HEK293 (cell line): ENCODE data around the gene SLC13A3.

ENCODE experiments used
- CTCF ChIA-PET: fragments of 350-600 bp; formaldehyde crosslinking; extraction: SDS; loops from one replicate; lab custom pipeline; 2021; ENCODE audit warnings: antibody characterized with exemption; lab: Yijun Ruan, JAX
- POLR2A ChIA-PET: fragments of 300-600 bp; formaldehyde crosslinking; extraction: SDS; loops from one replicate; lab custom pipeline; 2020; ENCODE audit warnings: antibody characterized with exemption, inconsistent platforms; lab: Yijun Ruan, JAX
- H3K27ac ChIP-seq: fragments of 200-500 bp; sonication (Bioruptor generic); 2 replicates; pipeline ENCODE4 v1.5.1; 2014; ENCODE audit warnings: low read depth, low read length, control low read depth, inconsistent platforms; ENCODE audit errors: extremely low read depth
- H3K36me3 ChIP-seq, 2 experiments: fragments of 200-500 bp in 1 of 2; sonication (Bioruptor generic) in 1 of 2; 1 replicate in 1 of 2; 2 replicates in 1 of 2; pipeline ENCODE4 v1.5.1; 2014 to 2017; ENCODE audit warnings: inconsistent platforms in 2 of 2, low read length in 2 of 2; ENCODE audit not compliant: control insufficient read depth in 2 of 2, insufficient read depth in 1 of 2
- H3K4me1 ChIP-seq: fragments of 200-500 bp; sonication (Bioruptor generic); 2 replicates; pipeline ENCODE4 v1.5.1; 2014; ENCODE audit warnings: mild to moderate bottlenecking, low read length, inconsistent platforms; ENCODE audit not compliant: control insufficient read depth, insufficient read depth
- H3K4me3 ChIP-seq: 2 replicates; pipeline ENCODE4 v1.5.1; 2011; ENCODE audit warnings: low read depth, mild to moderate bottlenecking, control low read depth, low read length, moderate library complexity
- H3K9me3 ChIP-seq: fragments of 200-500 bp; sonication (Bioruptor generic); 2 replicates; pipeline ENCODE4 v1.5.1; 2014; ENCODE audit warnings: low read depth, low read length, inconsistent platforms; ENCODE audit not compliant: control insufficient read depth, insufficient read depth
- TRIM28 ChIP-seq: IDR thresholded peaks from 2 replicates; pipeline ENCODE4 v1.6.1; 2011; ENCODE audit warnings: low read length, control low read depth, borderline replicate concordance
- ZNF23 ChIP-seq: fragments of 450-650 bp; formaldehyde crosslinking; IDR thresholded peaks from 2 replicates; pipeline ENCODE4 v1.5.1; 2016; ENCODE audit warnings: missing biosample characterization, missing genetic modification characterization, borderline replicate concordance
- ZNF324 ChIP-seq: fragments of 450-650 bp; formaldehyde crosslinking; IDR thresholded peaks from 2 replicates; pipeline ENCODE4 v1.5.1; 2016; ENCODE audit warnings: missing biosample characterization, missing genetic modification characterization
- ZNF350 ChIP-seq: fragments of 450-650 bp; formaldehyde crosslinking; IDR thresholded peaks from 2 replicates; pipeline ENCODE4 v1.5.0; 2017; ENCODE audit warnings: missing biosample characterization, mild to moderate bottlenecking, missing genetic modification characterization
- ZNF585B ChIP-seq: fragments of 450-650 bp; formaldehyde crosslinking; IDR thresholded peaks from 2 replicates; pipeline ENCODE4 v1.5.1; 2016; ENCODE audit warnings: missing biosample characterization, missing genetic modification characterization
- TF ChIP-seq, protein P1 (sequence below): fragments of 450-650 bp; formaldehyde crosslinking; conservative IDR thresholded peaks from 2 replicates; pipeline ENCODE4 v1.5.1; 2016; ENCODE audit warnings: low read depth, missing biosample characterization, missing genetic modification characterization
- TF ChIP-seq, protein P2 (sequence below): fragments of 450-650 bp; formaldehyde crosslinking; IDR thresholded peaks from 2 replicates; pipeline ENCODE4 v1.5.1; 2016; ENCODE audit warnings: missing biosample characterization, missing genetic modification characterization
- TF ChIP-seq, protein P3 (sequence below): fragments of 450-650 bp; formaldehyde crosslinking; IDR thresholded peaks from 2 replicates; pipeline ENCODE4 v1.5.1; 2016; ENCODE audit warnings: missing biosample characterization, missing genetic modification characterization
- TF ChIP-seq, protein P4 (sequence below): fragments of 450-650 bp; formaldehyde crosslinking; IDR thresholded peaks from 2 replicates; pipeline ENCODE4 v1.5.1; 2016; ENCODE audit warnings: missing biosample characterization, missing genetic modification characterization
- TF ChIP-seq, protein P5 (sequence below): fragments of 450-650 bp; formaldehyde crosslinking; IDR thresholded peaks from 2 replicates; pipeline ENCODE4 v1.5.1; 2016; ENCODE audit warnings: missing biosample characterization, missing genetic modification characterization, low read depth

The SLC13A3 gene

DNA sequence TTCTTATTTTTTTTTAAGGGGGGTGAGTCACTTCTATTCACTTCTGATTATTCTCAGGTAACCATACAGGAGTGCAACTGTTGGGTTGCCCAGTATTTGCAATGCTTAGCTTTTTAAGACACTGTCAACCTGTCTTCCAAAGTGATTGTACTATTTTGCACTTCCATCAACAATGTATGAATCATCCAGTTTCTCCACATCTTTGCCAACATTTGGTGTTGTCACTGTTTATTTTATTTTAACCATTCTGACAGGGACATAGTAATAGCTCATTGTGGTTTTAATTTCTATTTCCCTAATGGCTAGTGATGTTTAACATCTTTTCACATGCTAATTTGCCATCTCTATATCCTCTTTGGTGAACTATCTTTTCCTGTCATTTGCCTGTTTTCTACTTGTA, 1.4 kb upstream of the SLC13A3 start:
- TF ChIP-seq, protein P1, sequence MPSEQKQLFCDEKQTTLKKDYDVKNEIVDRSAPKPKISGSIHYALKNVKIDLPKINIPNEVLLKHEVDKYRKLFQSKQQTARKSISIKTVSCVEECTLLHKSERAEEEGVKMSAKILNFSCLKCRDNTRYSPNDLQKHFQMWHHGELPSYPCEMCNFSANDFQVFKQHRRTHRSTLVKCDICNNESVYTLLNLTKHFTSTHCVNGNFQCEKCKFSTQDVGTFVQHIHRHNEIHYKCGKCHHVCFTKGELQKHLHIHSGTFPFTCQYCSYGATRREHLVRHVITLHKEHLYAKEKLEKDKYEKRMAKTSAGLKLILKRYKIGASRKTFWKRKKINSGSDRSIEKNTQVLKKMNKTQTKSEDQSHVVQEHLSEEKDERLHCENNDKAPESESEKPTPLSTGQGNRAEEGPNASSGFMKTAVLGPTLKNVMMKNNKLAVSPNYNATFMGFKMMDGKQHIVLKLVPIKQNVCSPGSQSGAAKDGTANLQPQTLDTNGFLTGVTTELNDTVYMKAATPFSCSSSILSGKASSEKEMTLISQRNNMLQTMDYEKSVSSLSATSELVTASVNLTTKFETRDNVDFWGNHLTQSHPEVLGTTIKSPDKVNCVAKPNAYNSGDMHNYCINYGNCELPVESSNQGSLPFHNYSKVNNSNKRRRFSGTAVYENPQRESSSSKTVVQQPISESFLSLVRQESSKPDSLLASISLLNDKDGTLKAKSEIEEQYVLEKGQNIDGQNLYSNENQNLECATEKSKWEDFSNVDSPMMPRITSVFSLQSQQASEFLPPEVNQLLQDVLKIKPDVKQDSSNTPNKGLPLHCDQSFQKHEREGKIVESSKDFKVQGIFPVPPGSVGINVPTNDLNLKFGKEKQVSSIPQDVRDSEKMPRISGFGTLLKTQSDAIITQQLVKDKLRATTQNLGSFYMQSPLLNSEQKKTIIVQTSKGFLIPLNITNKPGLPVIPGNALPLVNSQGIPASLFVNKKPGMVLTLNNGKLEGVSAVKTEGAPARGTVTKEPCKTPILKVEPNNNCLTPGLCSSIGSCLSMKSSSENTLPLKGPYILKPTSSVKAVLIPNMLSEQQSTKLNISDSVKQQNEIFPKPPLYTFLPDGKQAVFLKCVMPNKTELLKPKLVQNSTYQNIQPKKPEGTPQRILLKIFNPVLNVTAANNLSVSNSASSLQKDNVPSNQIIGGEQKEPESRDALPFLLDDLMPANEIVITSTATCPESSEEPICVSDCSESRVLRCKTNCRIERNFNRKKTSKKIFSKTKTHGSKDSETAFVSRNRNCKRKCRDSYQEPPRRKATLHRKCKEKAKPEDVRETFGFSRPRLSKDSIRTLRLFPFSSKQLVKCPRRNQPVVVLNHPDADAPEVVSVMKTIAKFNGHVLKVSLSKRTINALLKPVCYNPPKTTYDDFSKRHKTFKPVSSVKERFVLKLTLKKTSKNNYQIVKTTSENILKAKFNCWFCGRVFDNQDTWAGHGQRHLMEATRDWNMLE = no peak
- TF ChIP-seq TRIM28 (no peak), ZNF350 (tag by site-specific recombination) (no peak), ZNF585B (tag by site-specific recombination) (no peak), ZNF324 (no peak), ZNF23 (tag by site-specific recombination) (no peak)
- TF ChIP-seq, protein P2, sequence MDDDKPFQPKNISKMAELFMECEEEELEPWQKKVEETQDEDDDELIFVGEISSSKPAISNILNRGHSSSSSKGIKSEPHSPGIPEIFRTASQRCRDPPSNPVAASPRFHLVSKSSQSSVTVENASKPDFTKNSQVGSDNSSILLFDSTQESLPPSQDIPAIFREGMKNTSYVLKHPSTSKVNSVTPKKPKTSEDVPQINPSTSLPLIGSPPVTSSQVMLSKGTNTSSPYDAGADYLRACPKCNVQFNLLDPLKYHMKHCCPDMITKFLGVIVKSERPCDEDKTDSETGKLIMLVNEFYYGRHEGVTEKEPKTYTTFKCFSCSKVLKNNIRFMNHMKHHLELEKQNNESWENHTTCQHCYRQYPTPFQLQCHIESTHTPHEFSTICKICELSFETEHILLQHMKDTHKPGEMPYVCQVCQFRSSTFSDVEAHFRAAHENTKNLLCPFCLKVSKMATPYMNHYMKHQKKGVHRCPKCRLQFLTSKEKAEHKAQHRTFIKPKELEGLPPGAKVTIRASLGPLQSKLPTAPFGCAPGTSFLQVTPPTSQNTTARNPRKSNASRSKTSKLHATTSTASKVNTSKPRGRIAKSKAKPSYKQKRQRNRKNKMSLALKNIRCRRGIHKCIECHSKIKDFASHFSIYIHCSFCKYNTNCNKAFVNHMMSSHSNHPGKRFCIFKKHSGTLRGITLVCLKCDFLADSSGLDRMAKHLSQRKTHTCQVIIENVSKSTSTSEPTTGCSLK = no peak
- TF ChIP-seq, protein P3, sequence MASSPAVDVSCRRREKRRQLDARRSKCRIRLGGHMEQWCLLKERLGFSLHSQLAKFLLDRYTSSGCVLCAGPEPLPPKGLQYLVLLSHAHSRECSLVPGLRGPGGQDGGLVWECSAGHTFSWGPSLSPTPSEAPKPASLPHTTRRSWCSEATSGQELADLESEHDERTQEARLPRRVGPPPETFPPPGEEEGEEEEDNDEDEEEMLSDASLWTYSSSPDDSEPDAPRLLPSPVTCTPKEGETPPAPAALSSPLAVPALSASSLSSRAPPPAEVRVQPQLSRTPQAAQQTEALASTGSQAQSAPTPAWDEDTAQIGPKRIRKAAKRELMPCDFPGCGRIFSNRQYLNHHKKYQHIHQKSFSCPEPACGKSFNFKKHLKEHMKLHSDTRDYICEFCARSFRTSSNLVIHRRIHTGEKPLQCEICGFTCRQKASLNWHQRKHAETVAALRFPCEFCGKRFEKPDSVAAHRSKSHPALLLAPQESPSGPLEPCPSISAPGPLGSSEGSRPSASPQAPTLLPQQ (tag by site-specific recombination) = no peak
- TF ChIP-seq, protein P4, sequence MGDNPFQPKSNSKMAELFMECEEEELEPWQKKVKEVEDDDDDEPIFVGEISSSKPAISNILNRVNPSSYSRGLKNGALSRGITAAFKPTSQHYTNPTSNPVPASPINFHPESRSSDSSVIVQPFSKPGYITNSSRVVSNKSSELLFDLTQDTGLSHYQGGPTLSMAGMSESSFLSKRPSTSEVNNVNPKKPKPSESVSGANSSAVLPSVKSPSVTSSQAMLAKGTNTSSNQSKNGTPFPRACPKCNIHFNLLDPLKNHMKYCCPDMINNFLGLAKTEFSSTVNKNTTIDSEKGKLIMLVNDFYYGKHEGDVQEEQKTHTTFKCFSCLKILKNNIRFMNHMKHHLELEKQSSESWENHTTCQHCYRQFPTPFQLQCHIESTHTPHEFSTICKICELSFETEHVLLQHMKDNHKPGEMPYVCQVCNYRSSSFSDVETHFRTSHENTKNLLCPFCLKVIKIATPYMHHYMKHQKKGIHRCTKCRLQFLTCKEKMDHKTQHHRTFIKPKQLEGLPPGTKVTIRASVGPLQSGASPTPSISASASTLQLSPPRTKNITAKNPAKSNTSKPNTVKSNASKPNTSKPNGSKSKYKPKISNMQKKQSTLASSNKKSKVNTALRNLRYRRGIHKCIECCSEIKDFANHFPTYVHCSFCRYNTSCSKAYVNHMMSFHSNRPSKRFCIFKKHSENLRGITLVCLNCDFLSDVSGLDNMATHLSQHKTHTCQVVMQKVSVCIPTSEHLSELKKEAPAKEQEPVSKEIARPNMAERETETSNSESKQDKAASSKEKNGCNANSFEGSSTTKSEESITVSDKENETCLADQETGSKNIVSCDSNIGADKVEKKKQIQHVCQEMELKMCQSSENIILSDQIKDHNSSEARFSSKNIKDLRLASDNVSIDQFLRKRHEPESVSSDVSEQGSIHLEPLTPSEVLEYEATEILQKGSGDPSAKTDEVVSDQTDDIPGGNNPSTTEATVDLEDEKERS (tag by site-specific recombination) = no peak
- TF ChIP-seq, protein P5, sequence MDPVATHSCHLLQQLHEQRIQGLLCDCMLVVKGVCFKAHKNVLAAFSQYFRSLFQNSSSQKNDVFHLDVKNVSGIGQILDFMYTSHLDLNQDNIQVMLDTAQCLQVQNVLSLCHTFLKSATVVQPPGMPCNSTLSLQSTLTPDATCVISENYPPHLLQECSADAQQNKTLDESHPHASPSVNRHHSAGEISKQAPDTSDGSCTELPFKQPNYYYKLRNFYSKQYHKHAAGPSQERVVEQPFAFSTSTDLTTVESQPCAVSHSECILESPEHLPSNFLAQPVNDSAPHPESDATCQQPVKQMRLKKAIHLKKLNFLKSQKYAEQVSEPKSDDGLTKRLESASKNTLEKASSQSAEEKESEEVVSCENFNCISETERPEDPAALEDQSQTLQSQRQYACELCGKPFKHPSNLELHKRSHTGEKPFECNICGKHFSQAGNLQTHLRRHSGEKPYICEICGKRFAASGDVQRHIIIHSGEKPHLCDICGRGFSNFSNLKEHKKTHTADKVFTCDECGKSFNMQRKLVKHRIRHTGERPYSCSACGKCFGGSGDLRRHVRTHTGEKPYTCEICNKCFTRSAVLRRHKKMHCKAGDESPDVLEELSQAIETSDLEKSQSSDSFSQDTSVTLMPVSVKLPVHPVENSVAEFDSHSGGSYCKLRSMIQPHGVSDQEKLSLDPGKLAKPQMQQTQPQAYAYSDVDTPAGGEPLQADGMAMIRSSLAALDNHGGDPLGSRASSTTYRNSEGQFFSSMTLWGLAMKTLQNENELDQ (tag by site-specific recombination) = no peak
- no peaks in the 10 kb centered on the region for H3K36me3 ChIP-seq
- ChIA-PET POLR2A (no interaction called here), CTCF (no interaction called here)
- H3K27ac ChIP-seq = no peak overlapping the region
- H3K4me3 ChIP-seq = no peak overlapping the region
- H3K9me3 ChIP-seq = no peaks in the 10 kb centered on the region
- H3K4me1 ChIP-seq = no peaks in the 10 kb centered on the region
